Stimulated activated CD4-positive, alpha-beta T cell treated with anti-CD3 and anti-CD28 coated beads, Interleukin-15, amount 100 ng/mL, for 48 hours (primary cell): ENCODE data around the gene LDHD.
"Not testable (repeated sequence)": the region's sequence is repeated elsewhere in the genome, so short reads cannot be mapped to it uniquely, and the experiment has no call there.

Experiments used
- DNase-seq, 2 donors: peaks; one replicate each; pipeline ENCODE4 v3.0.0-alpha.2; 2020; ENCODE audit warnings: low read depth in 2 of 2

LDHD gene

GRCh38 chr16:75099738-75100602, 16.6 kb downstream of the LDHD start:
- peak in 1 of 2 donors; percentile 33 for DNase-seq

- DNase-seq, result no peak
Measured at GRCh38 chr16:75099075-75099667, 17.4 kb downstream of the LDHD start.

- DNase-seq, result peak; percentile 69 to 79
Measured at GRCh38 chr16:75097941-75098901, 18.4 kb downstream of the LDHD start.

GRCh38 chr16:75097191-75097761, 19.3 kb downstream of the LDHD start:
- no peak for DNase-seq

GRCh38 chr16:75096656-75097055, 19.9 kb downstream of the LDHD start:
- no peak for DNase-seq

- DNase-seq, result no peak
Measured at GRCh38 chr16:75095204-75095621, 21.4 kb downstream of the LDHD start.

GRCh38 chr16:75093598-75094540, 22.7 kb downstream of the LDHD start:
- DNase-seq, result no peak

GRCh38 chr16:75092777-75093176, 23.8 kb downstream of the LDHD start:
- DNase-seq, result no peak

GRCh38 chr16:75091619-75092018, 25.0 kb downstream of the LDHD start:
- not testable (repeated sequence) for DNase-seq

- not testable (repeated sequence) for DNase-seq
Measured at GRCh38 chr16:75090899-75091298, 25.7 kb downstream of the LDHD start.

GRCh38 chr16:75089486-75090202, 26.9 kb downstream of the LDHD start:
- DNase-seq, result no peak

- no peak for DNase-seq
Measured at GRCh38 chr16:75088934-75089333, 27.6 kb downstream of the LDHD start.

GRCh38 chr16:75088216-75088615, 28.4 kb downstream of the LDHD start:
- no peak for DNase-seq

GRCh38 chr16:75087375-75087979, 29.1 kb downstream of the LDHD start:
- DNase-seq, result no peak

- DNase-seq, result no peak
Measured at GRCh38 chr16:75086688-75087374, 29.7 kb downstream of the LDHD start.

- no peak for DNase-seq
Measured at GRCh38 chr16:75086281-75086680, 30.3 kb downstream of the LDHD start.

- no peak for DNase-seq
Measured at GRCh38 chr16:75085556-75085955, 31.0 kb downstream of the LDHD start.

- DNase-seq, result no peak
Measured at GRCh38 chr16:75083813-75084212, 32.8 kb downstream of the LDHD start.
